HG02763 (cell line): Measurements from ENCODE around the gene DACT1.

Experiments
- ATAC-seq: cut with Tn5 transposase; IDR thresholded peaks from one replicate; pipeline ENCODE4 v1.9.1; 2021; ENCODE audit warnings: mild to moderate bottlenecking, moderate library complexity; ENCODE audit not compliant: unreplicated experiment

DACT1 gene

DNA sequence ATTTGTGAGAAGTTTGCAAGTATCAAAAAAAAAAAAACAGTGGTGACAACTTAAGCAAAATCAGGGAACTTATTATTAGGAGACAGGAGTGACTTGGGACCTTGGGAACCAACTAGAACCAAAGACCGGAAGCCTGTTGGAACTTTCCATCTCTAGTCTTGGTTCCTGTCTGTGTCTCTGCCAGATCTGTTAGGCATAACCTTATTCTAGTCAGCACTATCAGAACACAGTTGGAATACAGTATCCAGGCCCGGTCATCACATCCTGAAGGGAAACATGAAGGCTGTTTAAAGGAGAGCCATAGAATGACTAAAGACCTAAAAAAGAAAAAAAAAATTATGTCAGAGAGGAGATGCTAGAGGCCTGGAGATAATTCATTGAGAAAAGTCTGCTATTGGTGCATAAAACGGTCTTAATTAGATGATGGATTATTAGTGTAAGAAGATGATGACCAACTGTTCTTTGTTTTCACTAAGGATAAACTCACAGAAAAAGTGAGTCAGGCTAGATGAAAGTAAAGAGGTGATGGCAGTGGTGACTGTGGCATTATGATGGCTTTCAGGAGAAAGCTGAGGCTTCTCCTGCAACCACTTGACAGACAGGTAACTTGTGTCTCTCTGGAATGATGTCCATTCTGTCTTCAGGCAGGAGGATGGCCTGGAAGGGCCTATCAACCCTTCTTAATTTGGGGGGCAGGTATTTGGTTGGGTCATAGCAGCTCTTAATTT, 28.2 kb downstream of the DACT1 start:
- ATAC-seq, result no peak

DNA sequence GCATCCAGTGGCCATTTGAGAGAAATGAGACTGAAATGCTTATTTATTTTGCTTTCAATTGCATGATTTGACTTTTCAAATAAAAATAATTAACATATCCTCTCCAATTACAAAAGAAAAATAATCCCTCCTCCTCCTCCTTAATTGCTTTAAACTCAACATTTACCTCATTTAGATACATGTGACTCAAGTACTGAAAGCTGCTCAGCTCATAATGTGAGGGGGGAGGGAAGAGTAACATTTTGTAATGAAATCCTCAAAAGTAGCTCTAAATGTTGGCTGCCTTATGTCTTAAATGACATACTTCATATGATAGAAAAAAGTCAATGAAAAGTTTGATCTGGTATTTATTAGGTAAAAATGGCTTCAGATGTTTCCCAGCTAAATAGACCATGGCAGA, 29.0 kb downstream of the DACT1 start:
- ATAC-seq, result no peak

DNA sequence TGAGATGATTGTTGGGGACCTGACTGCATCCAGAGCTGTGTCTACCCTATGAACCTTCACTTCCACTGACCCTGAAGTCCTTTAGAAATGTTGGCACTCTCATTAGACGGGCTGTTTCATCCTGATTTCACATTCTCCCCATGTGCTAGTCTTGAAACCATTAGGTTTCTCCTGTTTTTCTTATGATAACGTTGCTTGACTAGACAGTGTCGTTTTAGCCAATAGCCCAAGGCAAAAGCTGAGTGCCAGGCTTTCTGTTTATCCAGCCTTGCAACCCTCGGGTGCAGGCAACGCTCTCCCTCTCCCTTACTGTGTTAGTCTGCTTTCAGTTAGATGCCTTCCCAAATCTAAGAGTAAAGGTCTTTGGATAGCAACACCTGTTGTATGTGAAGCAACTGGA, 30.1 kb downstream of the DACT1 start:
- ATAC-seq, result no peak

DNA sequence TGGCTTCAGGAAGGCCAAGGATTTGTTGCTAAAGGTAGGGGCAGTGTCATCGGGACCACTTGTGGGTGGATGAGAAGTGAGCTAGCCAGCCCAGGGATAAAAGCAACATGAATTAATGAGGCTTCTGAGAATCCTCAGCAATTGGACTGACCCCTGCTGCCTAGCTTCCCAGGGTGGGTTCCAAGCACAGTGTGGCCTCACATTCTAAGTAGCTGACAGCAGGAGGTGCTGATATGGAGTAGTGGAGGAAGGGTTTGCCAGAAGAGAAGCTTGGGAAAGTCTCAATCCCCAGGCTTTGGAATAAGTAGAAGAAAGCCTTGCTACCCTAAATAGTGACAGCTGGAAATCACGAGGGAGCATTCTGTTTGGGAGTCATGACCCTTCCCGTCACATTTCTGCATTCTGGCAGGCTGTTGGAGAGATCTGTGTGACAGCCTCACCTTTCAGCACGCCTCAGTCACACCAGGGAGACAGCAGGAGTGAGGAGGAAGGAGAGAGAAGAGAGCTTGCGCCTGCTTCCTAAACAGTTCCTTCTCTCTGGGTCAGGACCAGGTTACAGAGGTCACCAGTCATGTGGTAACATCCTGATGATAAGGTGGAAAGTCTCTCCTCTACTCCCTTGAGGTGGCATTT, 31.2 kb downstream of the DACT1 start:
- no peak for ATAC-seq

DNA sequence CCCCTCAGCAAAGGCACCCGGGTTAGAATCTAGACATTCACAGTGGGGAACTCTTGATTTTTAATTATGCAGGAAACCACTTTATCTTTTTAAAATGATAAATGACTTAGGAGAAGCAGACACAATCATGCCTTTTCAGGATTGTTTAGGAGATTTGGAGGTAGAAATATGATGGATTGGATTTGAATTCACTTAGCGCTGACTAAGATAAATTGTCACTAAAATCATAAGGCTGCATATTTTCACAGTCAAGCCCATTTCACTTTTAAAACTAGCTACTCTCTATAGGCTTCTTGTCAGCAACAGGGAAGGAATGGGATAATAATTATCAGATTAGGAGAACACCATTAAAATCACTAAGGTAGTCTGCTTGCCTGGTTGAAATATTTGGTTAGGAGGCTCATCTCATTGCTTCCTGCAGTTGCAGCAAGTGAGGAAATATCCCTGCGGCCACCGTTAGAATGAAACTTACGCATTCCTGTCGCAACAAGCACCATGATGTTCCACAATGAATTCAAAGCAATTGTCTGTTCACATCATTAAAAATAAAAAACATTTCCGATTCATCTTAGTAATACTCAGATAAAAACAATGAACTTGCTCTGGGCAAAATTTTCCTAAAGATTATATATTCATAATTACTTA, 31.9 kb downstream of the DACT1 start:
- no peak for ATAC-seq

DNA sequence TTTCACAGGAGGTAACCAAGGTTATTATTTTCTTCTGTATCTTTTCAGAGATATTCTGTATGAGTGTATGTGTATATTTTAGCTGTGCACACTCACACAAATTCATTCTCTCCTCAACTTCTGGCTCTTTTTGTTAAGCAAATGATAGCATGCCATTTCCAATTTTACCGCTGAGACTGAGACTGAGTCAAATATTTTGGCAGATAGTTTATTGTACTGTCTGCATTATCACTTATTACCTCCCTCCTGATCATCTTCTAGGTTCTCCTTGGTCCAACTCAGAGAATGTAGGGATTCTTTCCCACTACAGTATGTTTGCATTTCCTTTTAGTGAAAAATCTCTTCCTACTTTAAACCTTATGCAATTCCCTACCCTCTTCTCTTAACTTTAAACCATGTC, 33.3 kb downstream of the DACT1 start:
- ATAC-seq, result no peak

DNA sequence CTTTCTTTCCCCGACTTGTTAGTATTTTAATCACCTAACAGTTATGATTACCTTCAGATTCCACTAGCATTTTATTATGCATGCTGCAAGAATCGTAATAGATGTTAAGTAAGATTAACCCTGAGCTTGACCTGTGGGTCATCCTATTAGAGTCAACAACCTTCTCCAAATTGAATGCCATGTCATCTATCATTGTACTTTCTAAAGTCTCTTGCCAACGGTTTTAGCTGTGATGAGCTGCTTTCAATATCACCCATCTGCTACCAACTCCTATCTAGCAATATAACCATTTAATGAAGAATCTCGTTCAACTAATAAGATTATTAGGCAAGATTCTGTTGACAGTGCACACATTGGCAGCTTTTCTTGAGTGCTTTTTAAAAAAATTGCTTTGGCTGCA, 33.7 kb downstream of the DACT1 start:
- ATAC-seq, result no peak

DNA sequence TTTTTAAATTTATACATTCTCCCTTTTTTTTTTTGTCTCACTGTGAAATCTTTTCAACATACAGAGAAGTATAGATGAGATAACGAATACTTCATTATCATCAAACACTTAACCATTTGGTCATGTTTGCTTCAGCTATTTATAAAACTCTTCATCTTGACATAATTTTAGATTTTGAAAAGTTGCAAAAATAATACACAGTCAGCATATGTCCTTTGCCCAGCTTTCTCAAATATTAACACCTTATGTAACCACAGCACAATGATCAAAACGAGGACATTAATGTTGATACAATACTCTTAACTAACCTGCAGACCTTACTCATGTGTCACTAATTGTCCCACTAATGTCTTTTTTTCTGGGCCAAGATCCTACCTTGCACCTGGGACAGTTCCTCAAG, 36.0 kb downstream of the DACT1 start:
- no peak for ATAC-seq

DNA sequence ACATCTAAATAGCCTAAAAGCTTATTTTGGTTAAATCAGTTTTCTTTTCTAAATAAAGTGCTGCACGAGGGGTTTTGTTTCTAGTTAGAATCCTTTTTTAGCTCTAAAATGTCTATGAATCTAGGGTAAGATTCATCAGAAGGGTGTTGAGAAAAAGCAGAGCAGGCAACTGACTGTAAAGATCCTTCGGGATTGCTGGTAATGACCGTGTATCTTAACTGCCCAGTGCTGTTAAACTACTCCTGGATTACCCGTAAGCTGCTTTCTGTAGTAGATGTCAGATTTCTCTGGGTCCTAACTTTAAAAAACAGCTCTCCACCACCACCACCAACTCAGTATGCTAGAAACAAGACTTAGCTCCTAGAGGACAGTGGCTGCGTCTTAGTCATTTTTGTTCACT, 39.2 kb downstream of the DACT1 start:
- no peak for ATAC-seq

DNA sequence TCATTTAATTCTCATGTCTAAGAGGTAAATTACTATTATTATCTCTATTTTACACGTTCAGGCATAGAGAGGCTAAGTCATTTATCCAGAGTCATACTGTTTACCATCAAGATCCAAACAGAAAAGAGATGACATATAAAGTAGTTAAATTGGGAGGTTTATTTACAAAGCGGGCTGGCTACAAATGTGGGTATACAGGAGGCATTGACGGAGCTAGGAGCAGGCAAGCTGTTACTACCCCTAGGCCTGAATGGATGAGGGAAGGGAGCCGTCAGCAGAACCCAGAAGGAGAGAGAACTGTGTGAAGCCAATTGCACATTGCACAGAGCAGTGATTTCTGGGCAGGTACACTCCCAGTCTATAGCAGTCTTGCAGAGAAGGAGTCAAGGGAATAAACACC, 39.8 kb downstream of the DACT1 start:
- no peak for ATAC-seq

DNA sequence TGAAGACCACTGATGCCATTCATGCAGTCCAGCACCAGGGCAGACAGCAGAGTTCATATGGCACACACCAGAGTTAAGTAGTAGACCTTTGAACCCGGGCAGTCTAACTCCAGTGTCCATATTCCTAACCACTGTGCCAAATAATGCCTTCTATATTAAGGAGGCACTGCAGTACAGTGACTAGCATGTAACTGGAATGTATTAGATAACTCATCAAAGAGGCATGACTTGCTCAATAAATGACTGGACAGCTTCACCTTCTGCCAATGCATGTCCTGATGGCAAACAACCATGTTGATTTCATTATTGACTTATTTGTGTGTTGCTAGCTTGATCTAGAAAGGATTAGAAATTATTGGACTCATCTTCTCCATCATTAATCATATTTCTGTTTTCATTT, 40.2 kb downstream of the DACT1 start:
- ATAC-seq, result no peak

DNA sequence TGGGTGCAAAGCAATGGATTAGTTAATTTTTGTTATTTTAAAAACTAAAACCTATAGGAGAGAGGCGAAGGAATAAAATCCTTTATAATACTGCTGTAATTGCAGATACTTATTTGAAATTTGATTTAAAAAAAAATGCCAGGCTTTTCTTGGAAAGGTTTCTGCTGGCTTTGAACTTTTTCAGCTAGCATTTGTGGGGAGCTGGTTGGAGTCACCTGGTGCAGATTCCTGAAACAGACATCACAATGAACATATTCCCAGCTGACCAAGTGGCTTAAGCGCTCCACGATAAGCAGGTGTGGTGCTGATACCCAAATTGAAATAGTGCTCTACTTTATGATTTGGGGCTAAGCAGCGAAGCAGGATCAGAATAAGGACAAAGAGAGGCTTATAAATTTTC, 42.9 kb downstream of the DACT1 start:
- no peak for ATAC-seq

DNA sequence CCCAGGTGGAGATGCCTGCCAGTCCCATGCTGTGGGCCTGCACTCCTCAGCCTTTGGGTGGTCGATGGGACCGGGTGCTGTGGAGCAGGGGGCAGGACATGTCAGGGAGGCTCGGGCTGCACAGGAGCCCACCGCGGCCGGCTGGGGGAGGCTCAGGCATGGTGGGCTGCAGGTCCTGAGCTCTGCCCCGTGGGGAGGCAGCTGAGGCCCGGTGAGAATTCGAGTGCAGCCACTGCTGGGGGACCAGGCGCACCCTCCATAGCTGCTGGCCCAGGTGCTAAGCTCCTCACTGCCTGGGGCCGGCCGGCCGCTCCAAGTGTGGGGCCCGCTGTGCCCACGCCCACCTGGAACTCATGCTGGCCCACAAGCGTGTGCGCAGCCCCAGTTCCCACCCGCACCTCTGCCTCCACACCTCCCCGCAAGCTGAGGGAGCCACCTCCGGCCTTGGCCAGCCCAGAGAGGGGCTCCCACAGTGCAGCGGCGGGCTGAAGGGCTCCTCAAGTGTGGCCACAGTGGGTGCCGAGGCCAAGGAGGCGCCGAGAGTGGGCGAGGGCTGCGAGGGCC, 49.6 kb downstream of the DACT1 start:
- ATAC-seq, result no peak

DNA sequence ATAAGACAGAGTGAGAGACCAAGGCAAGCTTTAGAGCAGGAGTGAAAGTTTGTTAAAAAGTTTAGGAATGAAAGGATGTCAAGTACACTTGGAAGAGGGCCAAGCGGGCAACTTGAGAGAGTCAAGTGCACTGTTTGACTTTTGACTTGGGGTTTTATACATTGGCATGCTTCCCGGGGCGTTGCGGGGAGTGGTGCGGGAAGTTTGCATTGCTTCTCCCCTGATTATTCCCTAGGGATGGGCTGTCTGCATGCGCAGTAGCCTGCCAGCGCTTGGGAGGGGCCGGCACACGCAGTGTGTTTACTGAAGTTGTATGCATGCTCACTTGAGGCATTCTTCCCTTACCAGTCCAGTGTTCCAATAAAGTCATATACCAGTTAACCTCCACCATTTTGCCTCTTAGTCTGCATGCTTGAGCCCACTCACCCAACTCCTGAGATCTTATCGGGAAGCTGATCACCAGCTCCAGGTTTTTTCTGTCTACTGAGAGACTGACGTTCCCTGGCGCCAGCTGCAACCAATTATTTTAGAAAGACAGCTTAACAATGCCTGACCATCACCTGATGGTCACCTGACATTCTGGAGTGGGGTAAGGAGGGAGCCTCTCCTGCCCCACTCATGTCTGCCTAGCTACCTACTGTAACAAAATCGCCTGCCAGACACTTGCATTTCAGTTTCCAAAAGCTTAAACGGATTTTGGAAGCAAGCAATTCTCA, 53.2 kb downstream of the DACT1 start:
- no peak for ATAC-seq

DNA sequence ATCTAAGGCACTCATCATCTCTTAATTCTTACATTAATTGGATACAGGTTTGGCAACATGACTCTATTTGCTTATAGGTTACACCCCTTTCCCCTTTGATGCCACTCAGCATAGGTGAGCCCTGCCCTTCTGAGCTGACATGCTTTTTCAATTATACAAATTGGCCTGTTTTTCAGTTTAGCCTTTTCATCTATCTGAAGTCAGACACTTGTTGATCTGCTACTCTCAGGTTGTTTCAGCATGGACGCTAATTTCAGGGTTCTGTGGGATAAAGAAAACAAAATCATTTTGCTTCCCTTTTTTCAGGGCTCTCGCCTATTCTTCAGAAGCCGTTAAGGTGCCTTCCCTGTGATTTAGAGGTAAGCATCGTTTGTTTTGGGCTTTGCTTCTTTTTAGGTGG, 55.3 kb downstream of the DACT1 start:
- ATAC-seq, result no peak

DNA sequence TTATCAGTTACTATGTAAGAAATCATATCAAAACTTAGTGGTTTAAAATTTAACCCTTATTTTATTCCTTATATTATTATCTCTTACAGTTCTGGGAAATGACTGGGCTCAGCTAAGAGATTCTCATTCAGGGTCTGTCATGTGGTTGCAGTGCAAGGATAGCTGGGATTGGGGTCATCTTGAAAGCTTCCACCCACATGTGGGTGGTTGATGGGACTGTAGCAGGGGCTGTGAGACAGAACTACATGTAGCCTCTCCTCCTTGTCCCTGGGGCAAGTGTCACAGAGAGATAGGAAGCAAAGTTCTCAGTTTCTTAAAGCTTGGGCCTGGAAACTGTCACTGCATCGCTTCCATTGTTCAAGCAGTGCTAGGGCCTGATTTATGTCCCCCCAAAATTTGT, 57.8 kb downstream of the DACT1 start:
- ATAC-seq, result no peak

DNA sequence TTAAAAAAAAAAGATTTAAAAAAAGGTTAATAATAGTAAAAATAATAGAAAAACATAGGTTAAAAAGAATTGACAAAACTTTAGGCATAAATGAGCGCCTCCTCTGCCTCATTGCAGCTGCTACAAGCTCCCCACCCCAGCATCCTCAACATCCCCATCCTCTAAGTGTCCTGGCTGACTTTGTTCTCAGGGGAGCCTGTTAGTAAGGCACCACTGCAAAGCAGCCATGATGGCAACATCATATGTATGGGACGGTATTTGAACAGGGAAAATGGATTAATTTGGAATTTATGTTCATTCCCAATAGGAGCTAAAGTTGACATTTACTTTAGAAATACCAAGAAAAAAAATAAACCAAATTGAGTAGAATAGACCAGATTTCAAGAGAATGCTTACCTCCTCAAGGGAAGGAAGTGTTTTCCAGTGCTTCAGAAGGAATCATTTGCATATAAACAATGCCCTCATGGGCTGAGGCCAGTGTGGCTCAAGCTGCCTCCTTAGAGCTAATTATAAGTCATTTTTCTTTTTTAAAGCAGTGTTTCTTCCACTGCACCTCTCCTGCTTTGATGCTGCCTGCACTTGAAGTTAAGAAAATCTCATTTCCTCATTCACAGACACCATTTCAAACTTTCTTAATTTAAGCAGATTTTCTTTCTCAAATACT, 59.6 kb downstream of the DACT1 start:
- ATAC-seq, result no peak
